K562 (cell line): ENCODE measurements around the gene CARD8. TPM values are rescaled to one million over a fixed set of nuclear protein-coding genes. Genes with fewer than 3 reads are reported as not detected.

Source experiments
- ATF7 ChIP-seq: fragments of 450-650 bp; IDR thresholded peaks from 2 replicates; pipeline ENCODE4 v1.7.1; 2014; ENCODE audit warnings: mild to moderate bottlenecking, moderate library complexity
- BRF1 ChIP-seq: IDR thresholded peaks from 3 replicates; pipeline ENCODE4 v1.6.1; 2011; ENCODE audit warnings: borderline replicate concordance, mild to moderate bottlenecking; ENCODE audit not compliant: insufficient read length; ENCODE audit errors: extremely low read depth
- HCFC1 ChIP-seq: IDR thresholded peaks from 2 replicates; pipeline ENCODE4 v1.6.1; 2012; ENCODE audit warnings: low read depth, low read length, improper control_type of control experiment
- IFI16 ChIP-seq: fragments of 250-450 bp; sonication (Bioruptor Pico); IDR thresholded peaks from 2 replicates; pipeline ENCODE4 v2.1.2; 2022; ENCODE audit warnings: mild to moderate bottlenecking, inconsistent platforms
- KLF13 ChIP-seq: fragments of 450-650 bp; IDR thresholded peaks from 2 replicates; pipeline ENCODE4 v1.6.1; 2016; ENCODE audit warnings: missing genetic modification characterization, low read depth, mild to moderate bottlenecking, missing compliant biosample characterization, moderate library complexity, borderline replicate concordance
- PBX2 ChIP-seq, 2 experiments: IDR thresholded peaks in 1 of 2; conservative IDR thresholded peaks in 1 of 2; 2 replicates each; pipeline ENCODE4 v1.6.1; 2016; ENCODE audit warnings: low read depth in 2 of 2, mild to moderate bottlenecking in 1 of 2, missing compliant biosample characterization in 1 of 2, missing genetic modification characterization in 1 of 2, moderate library complexity in 1 of 2
- PPARD ChIP-seq: fragments of 250-450 bp; sonication (Bioruptor Pico); IDR thresholded peaks from 2 replicates; pipeline ENCODE4 v1.8.0; 2022; ENCODE audit warnings: inconsistent platforms, mild to moderate bottlenecking, moderate library complexity
- SP2 ChIP-seq: IDR thresholded peaks from 2 replicates; pipeline ENCODE4 v1.6.1; 2011; ENCODE audit warnings: mild to moderate bottlenecking, low read depth, low read length, moderate library complexity; ENCODE audit not compliant: poor library complexity, severe bottlenecking; ENCODE audit errors: extremely low read depth
- VEZF1 ChIP-seq: fragments of 200-800 bp; sonication (Bioruptor generic); IDR thresholded peaks from 2 replicates; pipeline ENCODE4 v1.6.1; 2017; ENCODE audit warnings: missing genetic modification characterization, missing compliant biosample characterization
- ZBTB34 ChIP-seq: fragments of 250-450 bp; sonication (Bioruptor Pico); IDR thresholded peaks from 2 replicates; pipeline ENCODE4 v1.8.0; 2021; ENCODE audit warnings: mild to moderate bottlenecking, moderate library complexity
- polyA plus RNA-seq, 8 experiments: library from polyadenylated mRNA; depleted of rRNA in 4 of 8; stranded (reverse) in 5 of 8; unstranded in 3 of 8; fragments of >200 nt; fragmentation: Nextera tagmentation in 2 of 8; fragmentation: Illumina TruSeq in 1 of 8; extraction: Ambion mirVana in 2 of 8; extraction: Trizol in 1 of 8; gene quantifications; 2 replicates each; pipeline versions ENCODE4 v1.2.1 to v1.2.3, GENCODE V29; 2011 to 2014; ENCODE audit warnings: inconsistent platforms in 1 of 8, missing spikeins in 1 of 8
- total RNA-seq, 7 experiments: library from RNA; depleted of rRNA in 6 of 7; stranded (reverse); fragments of >200 nt in 6 of 7; fragmentation: Illumina TruSeq in 2 of 7; extraction: Trizol in 2 of 7; gene quantifications; 2 replicates each; pipeline versions ENCODE4 v1.2.1 to v1.2.3, GENCODE V29; 2011 to 2021; ENCODE audit warnings: low replicate concordance in 1 of 7
- TF ChIP-seq, protein P1 (sequence below): fragments of 450-650 bp; IDR thresholded peaks from 2 replicates; pipeline ENCODE4 v1.6.1; 2016; ENCODE audit warnings: antibody characterized with exemption
- TF ChIP-seq, protein P2 (sequence below): fragments of 450-650 bp; conservative IDR thresholded peaks from 2 replicates; pipeline ENCODE4 v1.6.1; 2016; ENCODE audit warnings: missing genetic modification characterization, low read depth, mild to moderate bottlenecking, control low read depth, missing compliant biosample characterization
- TF ChIP-seq, protein P3 (sequence below), 2 experiments: fragments of 450-650 bp in 1 of 2; IDR thresholded peaks; 2 replicates each; pipeline ENCODE4 v1.6.1; 2011 to 2017; ENCODE audit warnings: low read depth in 2 of 2, antibody characterized with exemption in 1 of 2, borderline replicate concordance in 1 of 2, low read length in 1 of 2, mild to moderate bottlenecking in 1 of 2, mixed read lengths in 1 of 2; ENCODE audit not compliant: control insufficient read depth in 1 of 2

CARD8 gene
- total and polyA plus RNA-seq, 9 of the 15 experiments (the other 6 are each of a cell fraction or from before 2014, with no cell fraction given): 11.5 to 26.4 (median 20.8) TPM

- TF ChIP-seq, protein P1, sequence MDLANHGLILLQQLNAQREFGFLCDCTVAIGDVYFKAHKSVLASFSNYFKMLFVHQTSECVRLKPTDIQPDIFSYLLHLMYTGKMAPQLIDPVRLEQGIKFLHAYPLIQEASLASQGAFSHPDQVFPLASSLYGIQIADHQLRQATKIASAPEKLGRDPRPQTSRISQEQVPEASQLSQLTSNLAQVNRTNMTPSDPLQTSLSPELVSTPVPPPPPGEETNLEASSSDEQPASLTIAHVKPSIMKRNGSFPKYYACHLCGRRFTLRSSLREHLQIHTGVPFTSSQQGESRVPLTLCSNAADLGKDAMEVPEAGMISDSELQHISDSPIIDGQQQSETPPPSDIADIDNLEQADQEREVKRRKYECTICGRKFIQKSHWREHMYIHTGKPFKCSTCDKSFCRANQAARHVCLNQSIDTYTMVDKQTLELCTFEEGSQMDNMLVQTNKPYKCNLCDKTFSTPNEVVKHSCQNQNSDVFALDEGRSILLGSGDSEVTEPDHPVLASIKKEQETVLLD: 0 out of 2 replicates have a peak, but pooled peaks have one; percentile 33
- TF ChIP-seq PPARD (CRISPR knock-in tag): no peak
- TF ChIP-seq KLF13: no peak
- TF ChIP-seq, protein P2, sequence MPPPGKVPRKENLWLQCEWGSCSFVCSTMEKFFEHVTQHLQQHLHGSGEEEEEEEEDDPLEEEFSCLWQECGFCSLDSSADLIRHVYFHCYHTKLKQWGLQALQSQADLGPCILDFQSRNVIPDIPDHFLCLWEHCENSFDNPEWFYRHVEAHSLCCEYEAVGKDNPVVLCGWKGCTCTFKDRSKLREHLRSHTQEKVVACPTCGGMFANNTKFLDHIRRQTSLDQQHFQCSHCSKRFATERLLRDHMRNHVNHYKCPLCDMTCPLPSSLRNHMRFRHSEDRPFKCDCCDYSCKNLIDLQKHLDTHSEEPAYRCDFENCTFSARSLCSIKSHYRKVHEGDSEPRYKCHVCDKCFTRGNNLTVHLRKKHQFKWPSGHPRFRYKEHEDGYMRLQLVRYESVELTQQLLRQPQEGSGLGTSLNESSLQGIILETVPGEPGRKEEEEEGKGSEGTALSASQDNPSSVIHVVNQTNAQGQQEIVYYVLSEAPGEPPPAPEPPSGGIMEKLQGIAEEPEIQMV (tag): peak; percentile 95
- TF ChIP-seq, protein P3, sequence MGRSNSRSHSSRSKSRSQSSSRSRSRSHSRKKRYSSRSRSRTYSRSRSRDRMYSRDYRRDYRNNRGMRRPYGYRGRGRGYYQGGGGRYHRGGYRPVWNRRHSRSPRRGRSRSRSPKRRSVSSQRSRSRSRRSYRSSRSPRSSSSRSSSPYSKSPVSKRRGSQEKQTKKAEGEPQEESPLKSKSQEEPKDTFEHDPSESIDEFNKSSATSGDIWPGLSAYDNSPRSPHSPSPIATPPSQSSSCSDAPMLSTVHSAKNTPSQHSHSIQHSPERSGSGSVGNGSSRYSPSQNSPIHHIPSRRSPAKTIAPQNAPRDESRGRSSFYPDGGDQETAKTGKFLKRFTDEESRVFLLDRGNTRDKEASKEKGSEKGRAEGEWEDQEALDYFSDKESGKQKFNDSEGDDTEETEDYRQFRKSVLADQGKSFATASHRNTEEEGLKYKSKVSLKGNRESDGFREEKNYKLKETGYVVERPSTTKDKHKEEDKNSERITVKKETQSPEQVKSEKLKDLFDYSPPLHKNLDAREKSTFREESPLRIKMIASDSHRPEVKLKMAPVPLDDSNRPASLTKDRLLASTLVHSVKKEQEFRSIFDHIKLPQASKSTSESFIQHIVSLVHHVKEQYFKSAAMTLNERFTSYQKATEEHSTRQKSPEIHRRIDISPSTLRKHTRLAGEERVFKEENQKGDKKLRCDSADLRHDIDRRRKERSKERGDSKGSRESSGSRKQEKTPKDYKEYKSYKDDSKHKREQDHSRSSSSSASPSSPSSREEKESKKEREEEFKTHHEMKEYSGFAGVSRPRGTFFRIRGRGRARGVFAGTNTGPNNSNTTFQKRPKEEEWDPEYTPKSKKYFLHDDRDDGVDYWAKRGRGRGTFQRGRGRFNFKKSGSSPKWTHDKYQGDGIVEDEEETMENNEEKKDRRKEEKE (IDR thresholded peaks at IDR 0.05; ENCODE audit: borderline replicate concordance in 1 of 2, control insufficient read depth in 1 of 2, low read depth in 2 of 2, low read length in 1 of 2): no peak
- peak; percentile 13 for TF ChIP-seq VEZF1 (CRISPR knock-in tag)
- TF ChIP-seq ZBTB34: no peak
- TF ChIP-seq SP2: no peak
- no peak for TF ChIP-seq ATF7
- no peak for TF ChIP-seq PBX2 (CRISPR knock-in tag; IDR thresholded peaks at IDR 0.05; ENCODE audit: low read depth)
- no peak for TF ChIP-seq PBX2 (tag; conservative IDR thresholded peaks at IDR 0.05; ENCODE audit: low read depth)
- TF ChIP-seq IFI16 (CRISPR knock-in tag): no peak
- TF ChIP-seq BRF1: no peak
- TF ChIP-seq HCFC1: no peak
Measured at GRCh38 chr19:48290771-48291488, 35.2 kb upstream of the CARD8 start (continued).
